GM19238 (cell line): ENCODE measurements around the gene STXBP1.
A peak's percentile ranks its signal among the peaks of the same experiment; 100 is the strongest.

Experiments used
- DNase-seq: peaks from one replicate; pipeline ENCODE4 v3.0.0; 2011; ENCODE audit warnings: low spot score; ENCODE audit not compliant: insufficient read length

STXBP1 gene

GRCh38 chr9:127611899-127612790, at the start of gene STXBP1:
STXBP1 (plus strand) TSS chr9:127612277; CDS start chr9:127612404, 127 bp downstream.
- peak; percentile 96 for DNase-seq

GRCh38 chr9:127562279-127562796, 49.7 kb upstream of the STXBP1 start:
- no peak for DNase-seq

GRCh38 chr9:127562841-127563401, 49.2 kb upstream of the STXBP1 start:
- DNase-seq: no peak

GRCh38 chr9:127563579-127563978, 48.5 kb upstream of the STXBP1 start:
- DNase-seq: no peak

DNA sequence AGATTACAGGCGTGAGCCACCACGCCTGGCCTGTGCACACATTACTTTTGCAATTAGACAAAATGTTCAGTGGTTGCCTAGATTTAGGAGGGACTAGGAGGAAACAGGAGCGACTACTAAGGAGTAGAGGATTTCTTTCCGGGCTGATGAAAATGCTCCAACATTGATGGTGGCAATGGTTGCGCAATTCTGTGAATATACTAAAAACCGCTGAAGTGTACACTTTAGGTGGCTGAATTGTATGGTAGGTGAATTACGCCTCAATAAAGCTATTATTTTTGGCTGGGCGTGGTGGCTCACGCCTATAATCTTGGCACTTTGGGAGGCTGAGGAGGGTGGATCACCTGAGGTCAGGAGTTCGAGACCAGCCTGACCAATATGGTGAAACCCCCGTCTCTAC, 46.8 kb upstream of the STXBP1 start:
- no peak for DNase-seq

DNA sequence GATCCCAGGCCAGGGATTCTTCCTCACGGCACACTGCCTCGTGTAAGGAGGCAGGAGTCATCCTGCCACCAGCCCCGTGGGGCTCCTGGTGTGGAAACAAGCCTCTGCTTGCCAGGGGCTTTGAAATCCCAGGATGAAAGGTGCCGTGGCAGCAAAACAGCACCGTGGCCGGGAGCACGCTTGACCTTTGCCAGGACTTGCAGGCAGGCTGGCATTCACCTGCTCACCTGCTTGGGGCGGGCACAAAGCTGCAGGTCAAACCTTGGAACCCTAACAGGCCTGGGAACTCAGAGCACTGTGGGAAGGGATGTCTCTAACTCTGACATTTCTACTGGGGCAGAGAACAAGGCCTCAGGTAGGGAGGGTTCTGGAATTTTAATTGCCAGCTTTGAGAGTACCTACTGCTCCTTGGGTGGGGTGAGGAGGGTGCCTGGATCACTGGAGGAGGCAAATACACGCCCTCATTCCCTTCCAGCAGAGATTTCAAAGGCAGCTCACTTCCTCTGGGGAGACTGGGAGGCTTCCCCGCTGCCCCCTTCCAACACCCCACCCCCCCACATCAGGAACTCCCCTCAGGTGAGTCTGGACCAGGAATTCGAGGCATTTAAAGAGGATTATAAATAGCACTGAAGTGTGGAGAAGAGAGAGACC, 45.6 kb upstream of the STXBP1 start:
- no peak for DNase-seq

DNA sequence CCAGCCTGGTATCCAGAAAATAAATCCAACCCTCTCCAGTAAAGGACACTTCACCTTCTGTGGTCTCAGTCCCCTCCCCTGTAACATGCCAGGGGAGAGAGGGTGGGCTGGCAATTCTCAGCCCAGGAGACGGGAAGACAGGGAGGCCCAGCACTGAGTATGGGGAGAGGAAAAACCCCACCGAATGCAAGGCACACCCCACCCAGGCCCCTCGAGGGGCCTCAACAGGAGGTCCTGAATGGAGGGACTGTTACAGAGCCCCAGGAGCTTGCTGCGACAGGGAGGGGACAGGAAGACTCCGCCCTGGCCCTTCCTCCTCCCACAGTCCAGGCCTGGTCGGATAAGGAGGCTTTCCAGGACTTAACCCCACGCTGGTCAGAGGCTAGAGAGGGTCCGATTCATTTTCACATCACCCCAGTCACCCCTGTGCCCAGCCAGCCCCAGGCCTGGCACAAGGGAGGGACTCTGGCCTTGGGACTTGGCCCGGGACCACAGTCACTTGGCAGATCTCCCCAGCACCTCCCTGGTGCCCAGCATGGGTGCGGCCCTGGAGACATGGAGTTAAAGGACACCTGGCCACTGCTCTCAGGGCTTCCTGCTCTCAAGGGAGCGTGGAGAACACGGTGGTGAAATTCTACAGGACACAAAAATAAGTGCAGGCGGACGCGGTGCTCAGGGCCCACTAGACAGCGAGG, 44.9 kb upstream of the STXBP1 start:
- no peak for DNase-seq

- no peak for DNase-seq
These were observed 44.1 kb upstream of the STXBP1 start for GRCh38 chr9:127567730-127568617.

DNA sequence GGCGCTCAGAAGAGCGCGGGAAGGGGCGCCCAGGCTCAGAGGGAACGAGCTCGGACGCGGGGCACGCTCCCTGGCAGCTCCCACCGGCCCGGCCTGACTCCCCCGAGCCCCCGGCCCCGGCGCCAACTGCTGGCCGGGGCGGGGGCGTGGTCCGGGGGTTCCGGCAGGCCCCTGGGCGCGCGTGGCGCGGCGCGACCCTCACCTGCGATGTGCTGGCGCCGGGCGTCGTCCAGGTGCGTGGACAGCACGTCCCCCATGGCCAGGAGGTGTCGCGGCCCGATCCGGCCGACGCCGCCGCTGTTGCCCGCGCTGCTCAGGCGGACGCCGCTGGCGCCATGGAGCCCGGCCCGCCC, 43.5 kb upstream of the STXBP1 start:
- DNase-seq: no peak

DNA sequence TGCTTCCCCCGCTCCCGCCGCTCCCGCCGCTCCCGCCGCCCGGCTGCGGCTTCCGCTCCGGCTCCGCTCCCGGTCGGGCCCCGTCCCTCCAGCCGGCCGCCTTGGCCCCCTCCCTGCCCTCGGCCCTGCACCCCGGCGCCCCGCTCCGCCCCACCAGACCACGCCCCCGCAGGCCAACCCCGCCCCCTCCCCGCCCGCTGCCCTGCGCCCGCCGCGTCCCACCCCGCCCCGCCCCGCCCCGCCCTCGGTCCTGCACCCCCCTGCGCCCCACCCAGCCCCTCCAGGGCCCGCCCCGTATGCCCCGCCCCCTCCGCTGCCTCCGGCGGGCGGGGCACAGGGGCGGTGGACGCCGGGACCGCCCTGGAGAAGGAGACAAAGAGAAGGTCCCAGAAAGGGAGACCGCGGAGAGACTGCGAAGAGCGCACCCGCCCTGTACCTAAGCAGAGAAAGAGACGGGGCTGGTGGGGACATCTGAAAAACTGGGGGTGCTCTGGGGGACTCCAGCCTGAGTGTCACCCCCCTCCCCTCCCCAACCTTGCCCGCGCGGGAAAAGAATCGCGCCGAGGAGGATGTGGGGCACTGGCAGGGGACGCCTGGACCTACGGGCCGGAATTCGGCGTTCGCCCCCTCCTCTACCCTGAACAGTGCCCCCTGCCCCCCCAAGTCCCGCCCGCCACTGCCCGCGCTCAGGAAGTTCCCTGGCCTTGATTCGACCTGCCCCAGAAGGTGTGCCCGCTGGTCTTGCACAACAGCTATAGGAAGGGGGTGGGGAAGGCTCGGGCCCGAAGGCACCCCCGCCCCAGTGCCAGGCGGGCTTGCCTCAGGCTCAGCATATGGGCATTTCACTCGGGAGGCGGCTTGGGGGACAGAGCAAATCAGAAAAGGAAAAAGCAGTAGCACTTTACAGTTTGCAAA, 42.8 kb upstream of the STXBP1 start:
- DNase-seq: peak; percentile 86

GRCh38 chr9:127569886-127570401, 42.1 kb upstream of the STXBP1 start:
- DNase-seq: no peak

- no peak for DNase-seq
These were observed 41.5 kb upstream of the STXBP1 start for GRCh38 chr9:127570533-127571111.

- DNase-seq: no peak
These were observed 40.1 kb upstream of the STXBP1 start for GRCh38 chr9:127571971-127572370.

GRCh38 chr9:127572961-127573721, 38.9 kb upstream of the STXBP1 start:
- DNase-seq: no peak

GRCh38 chr9:127574072-127574993, 37.7 kb upstream of the STXBP1 start:
- no peak for DNase-seq

DNA sequence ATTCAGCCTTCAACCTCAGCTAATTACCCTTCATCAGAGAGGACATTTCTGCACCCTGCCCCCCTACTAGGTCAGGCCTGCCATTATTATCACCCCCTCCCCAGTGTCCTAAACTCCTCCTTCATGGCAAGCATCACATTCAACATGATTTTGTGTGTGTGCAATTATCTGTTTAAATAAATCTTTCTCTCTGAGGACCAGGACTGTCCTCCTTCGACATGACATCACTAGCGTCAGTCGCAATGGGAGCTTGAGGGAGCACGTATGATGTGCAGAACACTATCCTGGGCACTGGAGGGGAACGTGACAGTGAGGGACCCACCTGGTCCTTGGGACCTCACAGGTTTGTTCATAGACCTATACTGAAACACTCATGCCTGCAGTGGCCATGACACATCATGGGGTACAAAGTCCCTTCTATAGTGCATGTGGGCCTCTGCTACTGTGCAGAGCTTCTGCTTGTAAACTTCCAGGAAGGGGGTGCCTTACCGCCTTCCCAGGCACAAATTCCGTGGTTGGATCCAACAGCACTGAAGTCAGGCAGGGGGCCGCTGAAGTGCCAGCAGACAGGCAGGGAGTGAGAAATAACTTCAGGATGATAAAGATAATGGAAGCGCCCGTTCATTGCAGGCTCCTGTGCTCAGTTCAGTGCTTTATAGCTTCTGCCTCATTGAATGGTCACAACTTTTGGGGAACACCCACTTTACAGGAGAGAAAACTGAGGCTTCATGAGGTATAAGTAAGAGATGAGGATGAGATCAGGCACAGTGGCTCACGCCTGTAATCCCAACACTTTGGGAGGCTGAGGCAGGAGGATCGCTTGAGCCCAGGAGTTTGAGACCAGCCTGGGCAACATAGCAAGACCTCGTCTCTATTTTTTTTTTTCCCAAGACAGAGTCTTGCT, 36.0 kb upstream of the STXBP1 start:
- DNase-seq: no peak
